Endothelial cell of umbilical vein (primary cell): ENCODE results near the gene MLF2. TPM values are rescaled to one million over a fixed set of nuclear protein-coding genes. Genes with fewer than 3 reads are reported as not detected.

Source experiments
- BruUV-seq: library from RNA; stranded (reverse); fragments of 400-500 nt; replicated peaks from 2 replicates; lab custom pipeline; 2021; lab: Mats Ljungman, UMichigan
- CTCF ChIA-PET: fragments of 300-600, 350-600 bp; sonication (Branson Sonifier 250); formaldehyde crosslinking; loops from one replicate; lab custom pipeline; 2021; ENCODE audit warnings: antibody characterized with exemption, inconsistent platforms; lab: Charles Lee
- POLR2A ChIA-PET: fragments of 300-600, 350-600 bp; sonication (Branson Sonifier 250); formaldehyde crosslinking; loops from one replicate; lab custom pipeline; 2021; ENCODE audit warnings: antibody characterized with exemption, inconsistent platforms; lab: Charles Lee
- DNase-seq: peaks from one replicate; pipeline ENCODE4 v3.0.0-alpha.2; 2011; ENCODE audit warnings: low read depth, low spot score
- FAIRE-seq: peaks from 2 replicates; lab custom pipeline; 2011; peaks lifted over from hg19 to GRCh38; lab: Jason Lieb, UNC
- H2AFZ ChIP-seq: 2 replicates; pipeline ENCODE4 v1.6.0; 2012; ENCODE audit warnings: low read depth, low read length, control low read depth, inconsistent platforms
- H3K27ac ChIP-seq: 2 replicates; pipeline ENCODE4 v1.5.1; 2011; ENCODE audit warnings: low read depth, mild to moderate bottlenecking, control low read depth, low read length, moderate library complexity; ENCODE audit not compliant: insufficient read depth
- H3K27me3 ChIP-seq, 2 experiments: 2 replicates each; pipeline versions ENCODE4 v1.6.0 to v1.6.1; 2011; ENCODE audit warnings: low read length in 2 of 2, mixed read lengths in 1 of 2; ENCODE audit not compliant: control insufficient read depth in 2 of 2, insufficient read depth in 2 of 2
- H3K36me3 ChIP-seq, 2 experiments: 2 replicates in 1 of 2; 3 replicates in 1 of 2; pipeline ENCODE4 v1.5.1; 2011; ENCODE audit warnings: low read length in 2 of 2, mild to moderate bottlenecking in 1 of 2, moderate library complexity in 1 of 2; ENCODE audit not compliant: control insufficient read depth in 2 of 2, insufficient read depth in 2 of 2; ENCODE audit errors: extremely low read depth in 1 of 2
- H3K4me1 ChIP-seq: 3 replicates; pipeline ENCODE4 v1.5.1; 2011; ENCODE audit warnings: mild to moderate bottlenecking, low read length; ENCODE audit not compliant: control insufficient read depth, insufficient read depth; ENCODE audit errors: extremely low read depth
- H3K4me2 ChIP-seq: 2 replicates; pipeline ENCODE4 v1.6.1; 2011; ENCODE audit warnings: low read length, control low read depth, mixed read lengths; ENCODE audit not compliant: insufficient read depth
- H3K4me3 ChIP-seq, 3 experiments: fragments of 200-600 bp in 1 of 3; sonication (generic), shearing (Covaris generic) in 1 of 3; replicated peaks in 1 of 3; 2 replicates each; pipeline ENCODE4 v1.5.1; 2011 to 2016; ENCODE audit warnings: control low read depth in 3 of 3, low read length in 3 of 3, mild to moderate bottlenecking in 2 of 3, inconsistent platforms in 1 of 3, low read depth in 1 of 3, moderate library complexity in 1 of 3; ENCODE audit not compliant: insufficient read depth in 1 of 3
- H3K79me2 ChIP-seq: 2 replicates; pipeline ENCODE4 v1.6.0; 2012; ENCODE audit warnings: low read length, inconsistent platforms; ENCODE audit not compliant: control insufficient read depth, insufficient read depth
- H3K9ac ChIP-seq: replicated peaks from 2 replicates; pipeline ENCODE3; 2011; ENCODE audit warnings: low read length, control low read depth; ENCODE audit not compliant: insufficient read depth; ENCODE audit errors: extremely low read depth
- H3K9me1 ChIP-seq: replicated peaks from 3 replicates; pipeline ENCODE4 v1.6.0; 2011; ENCODE audit warnings: mild to moderate bottlenecking, low read length; ENCODE audit not compliant: control insufficient read depth, insufficient read depth; ENCODE audit errors: extremely low read depth
- H3K9me3 ChIP-seq: replicated peaks from 2 replicates; pipeline ENCODE4 v1.5.1; 2012; ENCODE audit warnings: low read length, inconsistent platforms; ENCODE audit not compliant: control insufficient read depth, insufficient read depth
- H4K20me1 ChIP-seq: replicated peaks from 2 replicates; pipeline ENCODE3; 2011; ENCODE audit warnings: mild to moderate bottlenecking, low read length; ENCODE audit not compliant: control insufficient read depth, insufficient read depth; ENCODE audit errors: extremely low read depth
- CTCF ChIP-seq, 2 donors: IDR thresholded peaks; 1 replicate in 1 of 2; 2 replicates in 1 of 2; pipeline ENCODE4 v1.5.1; 2011; ENCODE audit warnings: low read length in 2 of 2, mild to moderate bottlenecking in 2 of 2, moderate library complexity in 2 of 2, control low read depth in 1 of 2, inconsistent platforms in 1 of 2, low read depth in 1 of 2; ENCODE audit not compliant: insufficient read depth in 1 of 2; ENCODE audit errors: extremely low read depth in 1 of 2
- EZH2 ChIP-seq: IDR thresholded peaks from 2 replicates; pipeline ENCODE4 v1.6.1; 2012; ENCODE audit warnings: borderline replicate concordance, low read depth, mild to moderate bottlenecking, moderate library complexity, low read length, inconsistent platforms; ENCODE audit not compliant: severe bottlenecking
- FOS ChIP-seq: IDR thresholded peaks from 2 replicates; pipeline ENCODE4 v1.6.1; 2011; ENCODE audit warnings: mild to moderate bottlenecking, low read length, moderate library complexity, borderline replicate concordance; ENCODE audit not compliant: insufficient read depth
- GATA2 ChIP-seq: IDR thresholded peaks from 2 replicates; pipeline ENCODE4 v1.7.0; 2011; ENCODE audit warnings: low read depth, mild to moderate bottlenecking, moderate library complexity, mixed read lengths, low read length; ENCODE audit not compliant: insufficient read length, insufficient read depth
- JUN ChIP-seq: IDR thresholded peaks from 2 replicates; pipeline ENCODE4 v1.6.1; 2011; ENCODE audit warnings: borderline replicate concordance, low read depth; ENCODE audit not compliant: insufficient read length, insufficient read depth
- MAX ChIP-seq: IDR thresholded peaks from 2 replicates; pipeline ENCODE4 v1.6.1; 2011; ENCODE audit not compliant: insufficient read depth, insufficient read length
- MYC ChIP-seq: IDR thresholded peaks from one replicate; pipeline ENCODE4 v1.6.1; 2011; ENCODE audit warnings: mild to moderate bottlenecking, low read depth, low read length
- POLR2A ChIP-seq: IDR thresholded peaks from 2 replicates; pipeline ENCODE4 v1.6.1; 2012; ENCODE audit warnings: low read depth, mild to moderate bottlenecking, control low read depth, low read length
- POLR2AphosphoS5 ChIP-seq: IDR thresholded peaks from 2 replicates; pipeline ENCODE4 v1.6.1; 2012; ENCODE audit warnings: low read depth, mild to moderate bottlenecking, control low read depth, low read length, moderate library complexity; ENCODE audit not compliant: insufficient read depth
- dilution Hi-C: fragments of 300-500 bp; cut with MboI; formaldehyde crosslinking; loops from one replicate; pipeline ENCODE4 v1.15.0; 2019; ENCODE audit warnings: low sequenced_read_pairs; ENCODE audit not compliant: extremely low pct_ligation_motif_present
- intact Hi-C: fragments of 100-400 bp; cut with micrococcal nuclease; formaldehyde crosslinking; loops from one replicate; pipeline ENCODE4 v1.10.0; 2022
- polyA plus RNA-seq, 4 experiments: library from polyadenylated mRNA; depleted of rRNA in 3 of 4; stranded (reverse) in 3 of 4; unstranded in 1 of 4; fragments of >200 nt; gene quantifications; 2 replicates each; pipeline versions ENCODE4 v1.2.1 to v1.2.3, GENCODE V29; 2011 to 2012; ENCODE audit warnings: missing spikeins in 1 of 4
- total RNA-seq: library from RNA; stranded (reverse); gene quantifications from 2 replicates; pipeline ENCODE4 v1.2.3, GENCODE V29; 2021

Gene MLF2
- total and polyA plus RNA-seq, 2 donors (not counting 3 experiments of a cell fraction or from before 2014, with no cell fraction given) = 147 to 306 TPM

GRCh38 chr12:6773590-6774351, 20.8 kb upstream of the MLF2 start:
- Histone ChIP-seq H3K4me2 (no peak overlapping the region), H4K20me1 (no peaks in the 10 kb centered on the region), H3K4me3 (no peak overlapping the region), H3K36me3 (peaks cover 0 to 29% of the 10 kb centered on the region in 2 experiments), H3K27me3 (no peaks in the 10 kb centered on the region), H3K79me2 (peaks cover 10% of the 10 kb centered on the region), H3K9me3 (no peaks in the 10 kb centered on the region), H3K4me1 (peaks cover 10% of the 10 kb centered on the region), H3K9me1 (no peaks in the 10 kb centered on the region), H3K9ac (no peak overlapping the region), H3K27ac (no peak overlapping the region), H2AFZ (no peak overlapping the region)
- ChIA-PET POLR2A (no interaction called here), CTCF (interaction anchor here (2.4 kb wide), 1 partner anchor 20 kb away, joined by 17 read pairs; the partner anchor contains the start of gene MLF2)
- dilution Hi-C loops (no loop called here), intact Hi-C loops (no loop called here)
- BruUV-seq = no TSS peak
- TF ChIP-seq POLR2AphosphoS5 (no peak), MYC (no peak), JUN (no peak), MAX (no peak), EZH2 (no peak), FOS (no peak), POLR2A (no peak), GATA2 (no peak), CTCF (IDR thresholded peaks at IDR 0.05; ENCODE audit: extremely low read depth in 1 of 2, insufficient read depth in 1 of 2, low read depth in 1 of 2, low read length in 2 of 2) (no peak)
- DNase-seq (no peak), FAIRE-seq (no peak)
